Measurements from ENCODE around the gene MS4A4E.

MS4A4E gene

DNA sequence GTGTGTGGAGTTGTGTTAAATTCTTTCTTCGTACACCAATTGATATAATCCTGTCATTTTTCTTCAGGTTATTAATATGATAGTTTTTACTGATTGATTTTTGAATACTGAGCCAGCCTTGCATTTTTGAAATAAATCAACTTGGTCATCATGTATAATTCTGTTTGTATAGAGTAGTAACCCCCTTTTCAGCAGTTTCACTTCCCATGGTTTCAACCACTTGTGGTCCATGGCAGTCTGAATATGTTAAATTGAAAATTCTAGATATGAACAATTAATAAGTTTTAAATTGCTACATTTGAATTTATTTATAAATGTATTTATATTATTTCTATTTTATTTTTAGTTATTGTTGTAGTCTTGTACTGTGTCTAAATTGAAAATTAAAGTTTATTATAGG is 92.7 kb downstream of the MS4A4E start:
- no peak for DNase-seq (ENCODE audit: low read depth)
- TF ChIP-seq MYC (IDR thresholded peaks at IDR 0.05; ENCODE audit: low read depth, low read length) (no peak), POLR2A (IDR thresholded peaks at IDR 0.05; ENCODE audit: extremely low read depth, insufficient read length) (no peak), CTCF (IDR thresholded peaks at IDR 0.05; ENCODE audit: low read depth, low read length) (no peak), MAX (IDR thresholded peaks at IDR 0.05; ENCODE audit: low read depth, low read length) (no peak)
- no peak overlapping the region for H3K4me3 ChIP-seq (ENCODE audit: low read depth, low read length)
